BJ (cell line): ENCODE data around the gene BRAT1. TPM values are rescaled to one million over a fixed set of nuclear protein-coding genes. Genes with fewer than 3 reads are reported as not detected.

Experiments used
- CTCF ChIA-PET: fragments of 350-600 bp; formaldehyde crosslinking; extraction: SDS; loops from one replicate; lab custom pipeline; 2021; ENCODE audit warnings: antibody characterized with exemption, inconsistent platforms; lab: Yijun Ruan, JAX
- POLR2A ChIA-PET: fragments of 300-600 bp; sonication (Branson Sonifier 250); formaldehyde crosslinking; extraction: SDS; loops from one replicate; lab custom pipeline; 2021; ENCODE audit warnings: antibody characterized with exemption; lab: Charles Lee
- DNase-seq: peaks from one replicate; pipeline ENCODE4 v3.0.0-alpha.2; 2011; ENCODE audit warnings: low read depth
- H3K27me3 ChIP-seq: 2 replicates; pipeline ENCODE4 v1.6.0; 2011; ENCODE audit warnings: low read length; ENCODE audit not compliant: control insufficient read depth, insufficient read depth
- H3K36me3 ChIP-seq: 2 replicates; pipeline ENCODE4 v1.5.1; 2011; ENCODE audit warnings: low read length; ENCODE audit not compliant: control insufficient read depth, insufficient read depth
- H3K4me3 ChIP-seq: 2 replicates; pipeline ENCODE4 v1.5.1; 2011; ENCODE audit warnings: low read depth, mild to moderate bottlenecking, control low read depth, low read length
- CTCF ChIP-seq: IDR thresholded peaks from 2 replicates; pipeline ENCODE4 v1.5.1; 2011; ENCODE audit warnings: low read depth, mild to moderate bottlenecking, control low read depth, inconsistent platforms, low read length, moderate library complexity; ENCODE audit not compliant: insufficient read depth
- polyA plus RNA-seq: library from polyadenylated mRNA; depleted of rRNA; stranded (reverse); fragments of >200 nt; gene quantifications from 2 replicates; pipeline ENCODE4 v1.2.3, GENCODE V29; 2011

Gene BRAT1
- polyA plus RNA-seq, 1 experiment = 17.9 TPM

GRCh38 chr7:2507917-2508306 lies 47.4 kb downstream of the BRAT1 start:
- Histone ChIP-seq H3K27me3 (no peaks in the 10 kb centered on the region), H3K36me3 (no peaks in the 10 kb centered on the region), H3K4me3 (no peak overlapping the region)
- CTCF ChIA-PET = interaction anchor here (0.7 to 1.3 kb wide), 3 partner anchors 31 to 112 kb away, joined by 3 read pairs; partner anchors contain the start of gene GRIFIN
- no peak for DNase-seq
- POLR2A ChIA-PET = no interaction called here
- no peak for TF ChIP-seq CTCF

- ChIA-PET POLR2A (no interaction called here), CTCF (interaction anchor here (1.2 to 1.3 kb wide), 2 partner anchors 31 to 112 kb away, joined by 3 read pairs; partner anchors contain the start of gene GRIFIN)
- DNase-seq = no peak
- TF ChIP-seq CTCF = no peak
- H3K36me3 ChIP-seq = no peaks in the 10 kb centered on the region
- no peak overlapping the region for H3K4me3 ChIP-seq
- no peaks in the 10 kb centered on the region for H3K27me3 ChIP-seq
Measured at GRCh38 chr7:2507208-2507916, 48.0 kb downstream of the BRAT1 start.

- no peaks in the 10 kb centered on the region for H3K27me3 ChIP-seq
Measured at GRCh38 chr7:2505401-2505800, 49.9 kb downstream of the BRAT1 start.

GRCh38 chr7:2504889-2505375 lies 50.4 kb downstream of the BRAT1 start:
- CTCF ChIA-PET = no interaction called here
- Histone ChIP-seq H3K27me3 (no peaks in the 10 kb centered on the region), H3K4me3 (no peak overlapping the region), H3K36me3 (no peaks in the 10 kb centered on the region)
- no peak for TF ChIP-seq CTCF
- POLR2A ChIA-PET = no interaction called here
- no peak for DNase-seq

More at GRCh38 chr7:2505401-2505800, 49.9 kb downstream of the BRAT1 start:
- POLR2A ChIA-PET = no interaction called here
- H3K36me3 ChIP-seq = no peaks in the 10 kb centered on the region
- no peak for DNase-seq
- CTCF ChIA-PET = no interaction called here
- no peak for TF ChIP-seq CTCF
- no peak overlapping the region for H3K4me3 ChIP-seq

- no peak for DNase-seq
- ChIA-PET CTCF (no interaction called here), POLR2A (no interaction called here)
- no peak overlapping the region for H3K4me3 ChIP-seq
- no peaks in the 10 kb centered on the region for H3K27me3 ChIP-seq
- no peak for TF ChIP-seq CTCF
- H3K36me3 ChIP-seq = no peaks in the 10 kb centered on the region
Measured at GRCh38 chr7:2504128-2504888, 51.0 kb downstream of the BRAT1 start.
